HG03378 (cell line): ENCODE measurements around the gene GADD45G.

ENCODE experiments used
- ATAC-seq: cut with Tn5 transposase; IDR thresholded peaks from one replicate; pipeline ENCODE4 v1.9.1; 2021; ENCODE audit warnings: mild to moderate bottlenecking, moderate library complexity; ENCODE audit not compliant: unreplicated experiment

Gene GADD45G

GRCh38 chr9:89592213-89592815, 12.5 kb upstream of the GADD45G start:
- ATAC-seq = no peak

GRCh38 chr9:89592963-89593726, 11.7 kb upstream of the GADD45G start:
- no peak for ATAC-seq

DNA sequence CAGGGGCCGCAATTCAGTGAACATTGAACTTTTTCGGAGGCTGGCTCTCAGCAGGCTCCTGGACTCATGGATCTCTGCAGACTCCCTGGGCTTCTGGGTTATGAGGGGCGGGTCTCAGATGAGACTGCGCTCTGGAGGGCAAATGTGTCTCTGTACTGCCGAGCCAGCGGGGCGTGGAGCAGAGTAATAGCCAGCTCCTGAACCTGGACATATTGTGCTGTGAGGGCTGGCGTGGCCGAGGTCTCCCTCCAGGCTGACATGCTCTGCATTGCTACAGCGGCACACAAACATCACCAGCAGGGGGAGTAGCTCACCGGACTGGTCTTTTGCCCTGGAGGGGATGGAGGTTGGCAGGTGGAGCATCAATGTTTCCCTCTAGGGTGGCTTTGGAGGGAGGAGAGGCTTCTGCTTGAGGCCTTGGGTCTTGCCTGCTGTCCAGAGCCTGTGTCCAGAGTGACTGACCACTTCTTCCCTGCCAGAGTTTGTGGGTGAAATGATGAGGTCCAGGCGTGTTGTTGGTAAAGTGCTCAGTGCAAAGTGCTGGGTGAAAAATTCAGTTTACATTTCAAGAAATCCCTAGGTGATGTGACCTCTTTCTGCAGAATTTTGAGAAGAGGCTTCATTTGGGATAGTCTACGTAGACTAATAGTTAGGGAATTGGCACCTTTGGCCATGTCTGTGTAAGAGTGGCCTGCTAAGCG, 10.9 kb upstream of the GADD45G start:
- ATAC-seq = no peak

DNA sequence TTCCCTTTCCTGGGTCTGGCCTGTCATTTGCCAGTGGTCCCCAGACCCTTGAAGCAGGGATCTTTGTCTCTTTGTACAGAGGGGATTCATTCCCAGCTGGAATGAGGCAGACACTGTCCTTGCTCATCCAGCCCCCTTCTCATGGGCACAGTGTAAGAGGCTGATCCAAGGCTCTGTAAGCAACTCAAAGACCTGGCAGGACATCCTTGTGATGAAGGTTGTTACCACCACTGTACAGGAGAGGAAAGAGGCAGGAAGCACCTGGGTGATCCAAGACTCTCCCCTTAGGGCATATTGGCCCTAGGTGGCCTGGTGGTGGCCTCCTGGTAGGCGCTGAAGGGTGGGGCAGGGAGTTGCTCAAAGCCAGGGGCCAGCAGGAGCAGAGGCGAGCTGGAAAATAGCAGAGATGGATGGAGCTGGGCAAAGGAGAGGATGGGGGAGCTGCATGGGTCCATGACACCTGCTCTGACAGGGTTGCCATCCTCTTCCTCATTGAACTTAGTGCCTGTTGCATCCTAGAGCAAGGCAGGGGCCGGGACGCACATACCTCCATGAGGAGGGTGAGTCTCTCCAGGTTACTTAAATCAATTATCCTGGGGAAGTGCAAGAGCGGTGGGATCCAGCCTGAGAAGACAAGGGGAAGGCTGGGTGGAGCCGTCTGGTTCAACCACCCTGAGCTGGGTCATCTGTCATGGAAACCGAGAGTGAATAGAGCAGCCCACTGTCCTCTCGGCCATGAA, 9.8 kb upstream of the GADD45G start:
- ATAC-seq = no peak

DNA sequence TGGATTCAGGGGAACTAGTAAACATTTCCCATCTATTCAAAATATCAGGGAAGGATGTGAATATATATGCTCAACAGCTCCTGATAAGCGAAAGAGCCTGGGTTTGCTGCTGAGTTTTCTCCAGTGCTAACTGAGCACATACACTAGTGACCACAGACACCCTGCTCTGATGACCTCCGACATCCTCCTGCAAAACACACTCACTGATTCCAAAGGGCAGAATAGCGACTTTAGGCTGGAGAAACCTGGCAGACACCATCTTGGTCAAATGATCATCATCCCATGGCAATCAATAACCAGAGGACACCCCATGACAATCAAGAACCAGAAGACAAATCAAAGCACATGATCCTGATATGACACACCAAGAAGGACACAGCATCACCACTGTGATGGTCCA, 9.2 kb upstream of the GADD45G start:
- no peak for ATAC-seq

- ATAC-seq = no peak
Observed at GRCh38 chr9:89596937-89597555, 7.8 kb upstream of the GADD45G start.

DNA sequence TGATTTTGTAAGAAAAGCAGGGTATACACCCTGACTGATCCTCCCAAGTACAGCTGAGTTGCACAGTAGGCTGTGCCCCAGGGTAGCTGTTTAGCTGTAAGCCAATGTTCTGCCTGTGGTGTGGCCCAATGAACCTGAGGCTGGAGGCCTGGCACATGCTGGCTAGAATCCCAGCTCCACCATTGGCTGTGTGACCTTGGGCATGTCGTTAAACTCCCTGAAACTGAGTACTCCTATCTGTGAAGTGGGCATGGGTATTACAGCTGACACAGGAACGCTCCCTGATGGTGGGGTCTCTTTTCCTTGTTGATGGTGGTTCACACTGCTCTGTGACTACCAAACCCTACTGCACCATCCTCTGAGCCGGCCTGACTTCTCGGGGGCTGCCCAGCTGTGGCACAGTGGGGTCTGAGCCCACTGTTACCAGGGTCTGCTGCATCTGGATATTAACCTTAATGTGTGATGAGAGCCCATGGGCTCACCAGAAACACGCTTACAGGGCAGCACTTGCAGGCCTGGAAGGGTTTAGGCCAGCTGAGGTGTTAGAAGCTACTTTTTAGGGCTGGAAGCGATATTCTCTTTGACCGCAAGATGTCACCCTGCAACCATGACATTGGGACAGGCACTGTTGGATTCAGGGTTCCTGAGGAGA, 7.0 kb upstream of the GADD45G start:
- ATAC-seq = no peak

DNA sequence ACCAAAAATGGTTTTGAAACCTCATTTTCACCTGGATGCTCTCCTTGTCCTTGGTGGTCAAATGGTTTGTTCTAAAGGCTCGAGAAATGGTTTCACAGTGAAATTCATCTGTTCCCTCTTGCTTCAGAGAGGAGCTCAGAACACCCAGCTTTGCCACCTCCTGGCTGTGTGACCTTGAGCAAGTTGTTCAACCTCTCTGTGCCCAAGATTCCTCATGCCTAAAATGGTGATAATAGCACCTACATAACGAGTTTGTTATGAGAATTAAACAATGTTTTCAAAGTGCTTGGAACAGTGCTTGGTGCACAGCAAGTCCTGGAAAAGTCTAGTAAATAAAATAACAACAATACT, 6.5 kb upstream of the GADD45G start:
- no peak for ATAC-seq

GRCh38 chr9:89598926-89599325, 5.9 kb upstream of the GADD45G start:
- ATAC-seq = no peak

- no peak for ATAC-seq
Observed at GRCh38 chr9:89600831-89601230, 4.0 kb upstream of the GADD45G start.

- ATAC-seq = no peak
Observed at GRCh38 chr9:89601306-89601705, 3.5 kb upstream of the GADD45G start.

GRCh38 chr9:89601856-89602562, 2.8 kb upstream of the GADD45G start:
- ATAC-seq = no peak

DNA sequence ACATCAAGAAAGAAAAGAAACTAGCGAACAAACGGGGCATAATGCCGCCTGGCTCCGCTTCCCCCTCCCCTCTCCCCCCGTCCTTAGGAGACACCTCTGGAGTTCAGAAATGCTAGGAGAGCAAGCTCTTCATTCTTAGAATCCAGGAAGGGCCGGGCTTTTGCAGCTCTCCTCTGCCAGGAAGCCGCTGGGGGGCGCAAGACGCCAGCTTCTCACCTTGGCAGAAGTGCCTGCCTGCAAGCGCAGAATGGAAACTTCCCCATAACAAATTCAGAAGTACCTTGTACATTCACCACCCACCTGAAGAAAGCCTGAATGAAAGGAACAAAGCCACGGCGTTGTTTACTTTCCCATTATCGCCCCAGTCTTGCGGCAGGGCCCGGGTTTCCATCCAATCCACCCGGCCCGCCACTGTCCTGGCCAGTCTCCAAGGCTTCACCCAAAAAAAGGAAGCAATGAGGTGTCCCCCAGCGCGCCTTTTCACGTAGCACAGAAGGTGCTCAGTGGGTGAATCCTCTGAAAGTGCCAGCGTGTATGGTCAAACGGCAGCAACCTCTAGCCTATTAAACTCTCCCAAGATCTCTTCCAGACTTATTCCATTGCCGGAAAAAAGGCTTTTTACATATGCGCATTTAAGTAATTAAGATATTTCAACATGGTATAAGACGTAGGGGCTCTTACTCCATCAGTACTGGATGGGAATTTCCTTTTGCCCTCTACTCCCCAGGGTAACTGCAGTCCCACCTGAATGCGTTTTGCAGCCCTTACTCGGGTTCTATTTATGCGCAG, 1.6 kb upstream of the GADD45G start:
- ATAC-seq = peak; percentile 39

GRCh38 chr9:89603767-89604665, 796 bp upstream of the GADD45G start:
- ATAC-seq = no peak

- ATAC-seq = no peak
Observed at GRCh38 chr9:89605465-89606048, 745 bp downstream of the GADD45G start.

- ATAC-seq = no peak
Observed at GRCh38 chr9:89606049-89606623, 1.3 kb downstream of the GADD45G start.

DNA sequence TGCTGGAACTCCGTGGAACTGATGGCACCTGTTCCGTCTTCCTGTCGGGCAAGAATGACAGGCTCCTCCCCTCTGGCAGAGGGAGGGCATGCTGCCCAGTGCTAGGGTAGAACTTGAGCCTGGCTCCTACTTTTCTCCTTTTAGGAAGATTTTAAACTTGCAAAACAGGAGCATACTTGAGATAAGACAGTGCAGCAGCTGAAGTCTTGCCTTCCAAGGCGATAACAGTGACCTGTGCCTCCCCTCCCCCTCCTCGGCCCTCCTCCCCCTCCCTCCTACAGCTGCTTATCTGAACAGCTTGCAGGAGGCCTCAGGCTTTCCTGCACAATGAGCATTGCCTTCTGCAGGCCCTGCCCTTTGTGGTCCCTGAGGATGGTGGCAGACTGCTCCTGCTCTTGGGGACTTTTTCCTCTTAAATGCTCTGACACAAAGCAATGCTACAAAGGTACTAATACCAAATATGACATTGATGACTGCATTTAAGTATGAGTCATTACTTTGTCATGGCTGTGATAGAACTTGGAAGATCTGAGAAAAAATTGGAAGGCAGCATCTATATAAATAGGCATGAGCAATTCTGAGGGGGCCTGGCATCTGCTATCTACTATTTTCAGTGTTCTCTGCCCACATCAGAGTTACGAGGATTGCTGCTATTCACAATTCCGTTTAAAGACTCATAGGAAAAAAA, 2.0 kb downstream of the GADD45G start:
- ATAC-seq = no peak
